GM23338 (cell line): ENCODE results near the gene XYLT1. TPM values are rescaled to one million over a fixed set of nuclear protein-coding genes. Genes with fewer than 3 reads are reported as not detected.

Experiments used
- ATAC-seq: fragments of 200-7000 bp; cut with Tn5 transposase; 3 replicates; pipeline ENCODE4 v1.9.1; 2020
- DNase-seq: peaks from one replicate; pipeline ENCODE4 v3.0.0-alpha.2; 2015; ENCODE audit warnings: low spot score
- H2AFZ ChIP-seq: fragments of 200-600 bp; sonication (generic); 2 replicates; pipeline ENCODE4 v1.8.0; 2016; ENCODE audit warnings: antibody characterized with exemption, mild to moderate bottlenecking, moderate library complexity
- H3F3A ChIP-seq: fragments of 200-600 bp; sonication (generic); replicated peaks from 2 replicates; pipeline ENCODE4 v1.8.0; 2017; ENCODE audit warnings: antibody characterized with exemption, mixed run types, low read depth
- H3K27ac ChIP-seq: fragments of 200-600 bp; sonication (generic); 2 replicates; pipeline ENCODE4 v1.6.1; 2016; ENCODE audit warnings: low read depth
- H3K27me3 ChIP-seq: fragments of 200-600 bp; sonication (generic); 2 replicates; pipeline ENCODE4 v1.8.0; 2016; ENCODE audit warnings: mild to moderate bottlenecking, mixed run types, moderate library complexity; ENCODE audit not compliant: insufficient read depth
- H3K36me3 ChIP-seq: fragments of 200-600 bp; sonication (generic); 2 replicates; pipeline ENCODE4 v1.8.0; 2016; ENCODE audit warnings: mild to moderate bottlenecking; ENCODE audit not compliant: insufficient read depth
- H3K4me1 ChIP-seq: fragments of 200-600 bp; sonication (generic); 2 replicates; pipeline ENCODE4 v1.8.0; 2016; ENCODE audit warnings: mild to moderate bottlenecking, moderate library complexity; ENCODE audit not compliant: insufficient read depth
- H3K4me2 ChIP-seq: fragments of 200-600 bp; sonication (generic); 2 replicates; pipeline ENCODE4 v1.7.1; 2017; ENCODE audit warnings: mixed run types
- H3K4me3 ChIP-seq: fragments of 200-600 bp; sonication (generic); 2 replicates; pipeline ENCODE4 v1.6.1; 2016; ENCODE audit warnings: mixed run types
- H3K79me2 ChIP-seq: fragments of 200-600 bp; sonication (generic); replicated peaks from 2 replicates; pipeline ENCODE4 v1.8.0; 2017; ENCODE audit warnings: mild to moderate bottlenecking; ENCODE audit not compliant: insufficient read depth
- H3K9me2 ChIP-seq: fragments of 200-600 bp; sonication (generic); 2 replicates; pipeline ENCODE4 v1.8.0; 2017; ENCODE audit not compliant: insufficient read depth
- H4K20me1 ChIP-seq: fragments of 200-600 bp; sonication (generic); replicated peaks from 2 replicates; pipeline ENCODE4 v1.8.0; 2017; ENCODE audit warnings: mild to moderate bottlenecking; ENCODE audit not compliant: insufficient read depth
- H3K27ac Mint-ChIP-seq: 2 replicates; pipeline ENCODE4 v1.8.0; 2020; ENCODE audit warnings: inconsistent platforms, mild to moderate bottlenecking, moderate library complexity, mixed read lengths
- H3K27me3 Mint-ChIP-seq: 3 replicates; pipeline ENCODE4 v1.8.0; 2022; ENCODE audit warnings: low read depth, mild to moderate bottlenecking, moderate library complexity, mixed read lengths, inconsistent platforms; ENCODE audit not compliant: insufficient read depth, poor library complexity
- H3K36me3 Mint-ChIP-seq: 3 replicates; pipeline ENCODE4 v1.8.0; 2021; ENCODE audit warnings: low read depth, mild to moderate bottlenecking, inconsistent platforms, moderate library complexity, mixed read lengths
- H3K4me1 Mint-ChIP-seq: 3 replicates; pipeline ENCODE4 v1.8.0; 2020; ENCODE audit warnings: mild to moderate bottlenecking, inconsistent platforms, mixed read lengths
- H3K4me3 Mint-ChIP-seq: 3 replicates; pipeline ENCODE4 v1.8.0; 2021; ENCODE audit warnings: moderate library complexity, mild to moderate bottlenecking, inconsistent platforms, mixed read lengths
- H3K9me3 Mint-ChIP-seq: 3 replicates; pipeline ENCODE4 v1.8.0; 2020; ENCODE audit warnings: moderate library complexity, mild to moderate bottlenecking, inconsistent platforms, mixed read lengths
- CREB1 ChIP-seq: fragments of 250-450 bp; sonication (Bioruptor Pico); IDR thresholded peaks from 2 replicates; pipeline ENCODE4 v1.5.0; 2020; ENCODE audit warnings: low read depth, mild to moderate bottlenecking, moderate library complexity
- EZH2 ChIP-seq: fragments of 200-600 bp; sonication (generic); IDR thresholded peaks from one replicate; pipeline ENCODE4 v1.8.0; 2017; ENCODE audit warnings: antibody characterized with exemption, mild to moderate bottlenecking, low read depth; ENCODE audit not compliant: unreplicated experiment
- EZH2phosphoT487 ChIP-seq: fragments of 200-600 bp; sonication (generic); IDR thresholded peaks from one replicate; pipeline ENCODE4 v1.8.1; 2018; ENCODE audit warnings: antibody characterized with exemption; ENCODE audit not compliant: unreplicated experiment
- JUNB ChIP-seq: IDR thresholded peaks from one replicate; pipeline ENCODE4 v1.6.1; 2016; ENCODE audit warnings: antibody characterized with exemption; ENCODE audit not compliant: unreplicated experiment
- NANOG ChIP-seq: IDR thresholded peaks from 2 replicates; pipeline ENCODE4 v1.6.1; 2016; ENCODE audit warnings: antibody characterized with exemption, borderline replicate concordance
- POLR2AphosphoS5 ChIP-seq: IDR thresholded peaks from 2 replicates; pipeline ENCODE4 v1.6.1; 2016; ENCODE audit warnings: antibody characterized with exemption, low read depth
- STAT1 ChIP-seq: IDR thresholded peaks from one replicate; pipeline ENCODE4 v1.6.1; 2016; ENCODE audit warnings: antibody characterized with exemption; ENCODE audit not compliant: unreplicated experiment
- ZNF114 ChIP-seq: fragments of 250-450 bp; sonication (Bioruptor Pico); IDR thresholded peaks from 2 replicates; pipeline ENCODE4 v1.5.0; 2020; ENCODE audit warnings: mild to moderate bottlenecking, moderate library complexity
- ZNF331 ChIP-seq: fragments of 250-450 bp; sonication (Bioruptor Pico); IDR thresholded peaks from 2 replicates; pipeline ENCODE4 v1.5.0; 2020; ENCODE audit warnings: low read depth, mild to moderate bottlenecking, moderate library complexity
- polyA plus RNA-seq: library from polyadenylated mRNA; unstranded; fragments of >200 nt; fragmentation: Nextera tagmentation; extraction: Ambion mirVana; gene quantifications from 2 replicates; pipeline ENCODE4 v1.2.1, GENCODE V29; 2016
- total RNA-seq: library from RNA; depleted of rRNA; stranded (reverse); fragments of >200 nt; shearing (Covaris generic); gene quantifications from 2 replicates; pipeline ENCODE4 v1.2.3, GENCODE V29; 2014
- TF ChIP-seq, protein P1 (sequence below): IDR thresholded peaks from 2 replicates; pipeline ENCODE4 v1.6.1; 2016; ENCODE audit warnings: antibody characterized with exemption
- TF ChIP-seq, protein P2 (sequence below), 2 experiments: fragments of 200-600 bp in 1 of 2; sonication (generic) in 1 of 2; conservative IDR thresholded peaks; 2 replicates each; pipeline versions ENCODE4 v1.5.1 to v1.6.1; 2016 to 2017; ENCODE audit warnings: antibody characterized with exemption in 2 of 2, low read depth in 2 of 2, mild to moderate bottlenecking in 2 of 2, moderate library complexity in 1 of 2
- TF ChIP-seq, protein P3 (sequence below): IDR thresholded peaks from one replicate; pipeline ENCODE4 v1.6.1; 2018; ENCODE audit warnings: antibody characterized with exemption; ENCODE audit not compliant: unreplicated experiment
- TF ChIP-seq, protein P4 (sequence below): fragments of 250-450 bp; sonication (Bioruptor Pico); IDR thresholded peaks from 2 replicates; pipeline ENCODE4 v1.5.0; 2020; ENCODE audit warnings: mild to moderate bottlenecking, moderate library complexity

XYLT1 gene
- total and polyA plus RNA-seq, 2 experiments from 2014 or later: 3.5 to 24.7 TPM

DNA sequence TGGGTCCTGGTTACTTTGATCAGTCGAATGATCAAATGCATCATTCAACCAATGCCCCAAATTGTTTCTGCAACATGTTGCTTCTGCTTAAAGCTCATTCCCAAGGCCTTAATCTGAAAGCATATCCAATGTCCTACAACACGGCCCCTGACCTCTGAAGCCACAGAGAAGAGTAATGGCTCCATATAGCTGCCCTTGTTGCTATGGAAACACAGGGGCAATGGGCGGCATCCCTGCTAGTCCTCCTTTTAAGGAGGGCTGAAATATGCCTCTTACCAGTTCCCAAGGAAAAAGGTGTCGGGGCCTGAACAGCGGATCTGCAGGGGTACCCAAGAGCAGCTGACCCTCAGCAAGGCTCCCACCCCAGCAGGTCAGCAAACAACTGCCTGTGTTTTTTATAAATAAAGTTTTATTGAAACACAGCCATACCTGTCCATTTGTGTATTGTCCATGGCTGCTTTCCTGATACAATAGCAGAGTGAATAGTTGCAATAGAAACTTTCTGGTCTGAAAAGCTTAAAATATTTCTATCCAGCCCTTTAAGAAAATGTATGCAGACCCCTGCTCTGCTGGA is 210.4 kb downstream of the XYLT1 start (continued):
- TF ChIP-seq, protein P1, sequence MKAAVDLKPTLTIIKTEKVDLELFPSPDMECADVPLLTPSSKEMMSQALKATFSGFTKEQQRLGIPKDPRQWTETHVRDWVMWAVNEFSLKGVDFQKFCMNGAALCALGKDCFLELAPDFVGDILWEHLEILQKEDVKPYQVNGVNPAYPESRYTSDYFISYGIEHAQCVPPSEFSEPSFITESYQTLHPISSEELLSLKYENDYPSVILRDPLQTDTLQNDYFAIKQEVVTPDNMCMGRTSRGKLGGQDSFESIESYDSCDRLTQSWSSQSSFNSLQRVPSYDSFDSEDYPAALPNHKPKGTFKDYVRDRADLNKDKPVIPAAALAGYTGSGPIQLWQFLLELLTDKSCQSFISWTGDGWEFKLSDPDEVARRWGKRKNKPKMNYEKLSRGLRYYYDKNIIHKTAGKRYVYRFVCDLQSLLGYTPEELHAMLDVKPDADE: no peak
- TF ChIP-seq ZNF114 (CRISPR knock-in tag): no peak
- no peak for TF ChIP-seq POLR2AphosphoS5
- TF ChIP-seq, protein P2, sequence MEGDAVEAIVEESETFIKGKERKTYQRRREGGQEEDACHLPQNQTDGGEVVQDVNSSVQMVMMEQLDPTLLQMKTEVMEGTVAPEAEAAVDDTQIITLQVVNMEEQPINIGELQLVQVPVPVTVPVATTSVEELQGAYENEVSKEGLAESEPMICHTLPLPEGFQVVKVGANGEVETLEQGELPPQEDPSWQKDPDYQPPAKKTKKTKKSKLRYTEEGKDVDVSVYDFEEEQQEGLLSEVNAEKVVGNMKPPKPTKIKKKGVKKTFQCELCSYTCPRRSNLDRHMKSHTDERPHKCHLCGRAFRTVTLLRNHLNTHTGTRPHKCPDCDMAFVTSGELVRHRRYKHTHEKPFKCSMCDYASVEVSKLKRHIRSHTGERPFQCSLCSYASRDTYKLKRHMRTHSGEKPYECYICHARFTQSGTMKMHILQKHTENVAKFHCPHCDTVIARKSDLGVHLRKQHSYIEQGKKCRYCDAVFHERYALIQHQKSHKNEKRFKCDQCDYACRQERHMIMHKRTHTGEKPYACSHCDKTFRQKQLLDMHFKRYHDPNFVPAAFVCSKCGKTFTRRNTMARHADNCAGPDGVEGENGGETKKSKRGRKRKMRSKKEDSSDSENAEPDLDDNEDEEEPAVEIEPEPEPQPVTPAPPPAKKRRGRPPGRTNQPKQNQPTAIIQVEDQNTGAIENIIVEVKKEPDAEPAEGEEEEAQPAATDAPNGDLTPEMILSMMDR (conservative IDR thresholded peaks at IDR 0.05; ENCODE audit: low read depth in 2 of 2): no peak
- no peak for TF ChIP-seq JUNB
- no peak for TF ChIP-seq EZH2phosphoT487
- no peak for TF ChIP-seq STAT1
- no peak for TF ChIP-seq CREB1 (CRISPR knock-in tag)
- TF ChIP-seq EZH2: no peak

DNA sequence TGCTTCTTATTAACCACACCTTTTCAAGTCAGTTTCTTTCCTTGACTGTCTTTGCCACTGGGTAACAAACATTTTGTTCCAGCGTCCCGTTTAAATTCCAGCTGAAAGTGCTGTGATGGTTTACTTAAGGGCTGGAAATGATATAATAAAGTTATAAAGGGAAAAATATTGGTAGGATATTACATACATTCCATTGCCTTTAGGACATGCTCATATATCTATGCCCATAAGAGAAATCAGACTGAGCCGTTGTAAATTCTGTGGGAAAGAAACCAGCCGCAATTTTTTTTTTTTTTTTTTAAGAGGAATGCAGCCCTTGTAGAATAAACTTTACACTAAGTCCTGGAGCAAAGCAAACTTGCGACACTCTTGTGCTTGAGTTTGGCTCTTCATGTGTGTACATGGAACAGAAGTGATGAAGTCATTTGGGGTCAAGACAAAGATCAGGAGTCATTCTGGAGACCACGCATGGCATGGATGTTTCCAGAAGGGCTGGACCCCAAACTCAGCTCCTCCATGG is 210.9 kb downstream of the XYLT1 start:
- Histone ChIP-seq H3K36me3 (no peaks in the 10 kb centered on the region), H3K27me3 (no peaks in the 10 kb centered on the region), H3F3A (no peaks in the 10 kb centered on the region), H3K4me3 (no peak overlapping the region), H2AFZ (no peak overlapping the region), H3K79me2 (peaks cover 4% of the 10 kb centered on the region; the same call in 1 of the 2 replicates), H3K4me1 (no peaks in the 10 kb centered on the region), H3K4me2 (no peak overlapping the region), H4K20me1 (no peaks in the 10 kb centered on the region; the same call in 1 of the 2 replicates), H3K27ac (no peak overlapping the region), H3K9me2 (no peaks in the 10 kb centered on the region)
- H3K4me3 Mint-ChIP-seq: no peak overlapping the region
- DNase-seq: no peak
- H3K27ac Mint-ChIP-seq: no peak overlapping the region
- H3K9me3 Mint-ChIP-seq: no peaks in the 10 kb centered on the region
- no peaks in the 10 kb centered on the region for H3K36me3 Mint-ChIP-seq
- no peak for ATAC-seq
- H3K27me3 Mint-ChIP-seq: peaks cover 3% of the 10 kb centered on the region
- H3K4me1 Mint-ChIP-seq: peaks cover 8% of the 10 kb centered on the region; the same call in 2 of the 3 replicates
- TF ChIP-seq, protein P3, sequence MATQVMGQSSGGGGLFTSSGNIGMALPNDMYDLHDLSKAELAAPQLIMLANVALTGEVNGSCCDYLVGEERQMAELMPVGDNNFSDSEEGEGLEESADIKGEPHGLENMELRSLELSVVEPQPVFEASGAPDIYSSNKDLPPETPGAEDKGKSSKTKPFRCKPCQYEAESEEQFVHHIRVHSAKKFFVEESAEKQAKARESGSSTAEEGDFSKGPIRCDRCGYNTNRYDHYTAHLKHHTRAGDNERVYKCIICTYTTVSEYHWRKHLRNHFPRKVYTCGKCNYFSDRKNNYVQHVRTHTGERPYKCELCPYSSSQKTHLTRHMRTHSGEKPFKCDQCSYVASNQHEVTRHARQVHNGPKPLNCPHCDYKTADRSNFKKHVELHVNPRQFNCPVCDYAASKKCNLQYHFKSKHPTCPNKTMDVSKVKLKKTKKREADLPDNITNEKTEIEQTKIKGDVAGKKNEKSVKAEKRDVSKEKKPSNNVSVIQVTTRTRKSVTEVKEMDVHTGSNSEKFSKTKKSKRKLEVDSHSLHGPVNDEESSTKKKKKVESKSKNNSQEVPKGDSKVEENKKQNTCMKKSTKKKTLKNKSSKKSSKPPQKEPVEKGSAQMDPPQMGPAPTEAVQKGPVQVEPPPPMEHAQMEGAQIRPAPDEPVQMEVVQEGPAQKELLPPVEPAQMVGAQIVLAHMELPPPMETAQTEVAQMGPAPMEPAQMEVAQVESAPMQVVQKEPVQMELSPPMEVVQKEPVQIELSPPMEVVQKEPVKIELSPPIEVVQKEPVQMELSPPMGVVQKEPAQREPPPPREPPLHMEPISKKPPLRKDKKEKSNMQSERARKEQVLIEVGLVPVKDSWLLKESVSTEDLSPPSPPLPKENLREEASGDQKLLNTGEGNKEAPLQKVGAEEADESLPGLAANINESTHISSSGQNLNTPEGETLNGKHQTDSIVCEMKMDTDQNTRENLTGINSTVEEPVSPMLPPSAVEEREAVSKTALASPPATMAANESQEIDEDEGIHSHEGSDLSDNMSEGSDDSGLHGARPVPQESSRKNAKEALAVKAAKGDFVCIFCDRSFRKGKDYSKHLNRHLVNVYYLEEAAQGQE: no peak
- TF ChIP-seq POLR2AphosphoS5 (no peak), STAT1 (no peak), NANOG (no peak), ZNF331 (CRISPR knock-in tag) (no peak)
- TF ChIP-seq, protein P4, sequence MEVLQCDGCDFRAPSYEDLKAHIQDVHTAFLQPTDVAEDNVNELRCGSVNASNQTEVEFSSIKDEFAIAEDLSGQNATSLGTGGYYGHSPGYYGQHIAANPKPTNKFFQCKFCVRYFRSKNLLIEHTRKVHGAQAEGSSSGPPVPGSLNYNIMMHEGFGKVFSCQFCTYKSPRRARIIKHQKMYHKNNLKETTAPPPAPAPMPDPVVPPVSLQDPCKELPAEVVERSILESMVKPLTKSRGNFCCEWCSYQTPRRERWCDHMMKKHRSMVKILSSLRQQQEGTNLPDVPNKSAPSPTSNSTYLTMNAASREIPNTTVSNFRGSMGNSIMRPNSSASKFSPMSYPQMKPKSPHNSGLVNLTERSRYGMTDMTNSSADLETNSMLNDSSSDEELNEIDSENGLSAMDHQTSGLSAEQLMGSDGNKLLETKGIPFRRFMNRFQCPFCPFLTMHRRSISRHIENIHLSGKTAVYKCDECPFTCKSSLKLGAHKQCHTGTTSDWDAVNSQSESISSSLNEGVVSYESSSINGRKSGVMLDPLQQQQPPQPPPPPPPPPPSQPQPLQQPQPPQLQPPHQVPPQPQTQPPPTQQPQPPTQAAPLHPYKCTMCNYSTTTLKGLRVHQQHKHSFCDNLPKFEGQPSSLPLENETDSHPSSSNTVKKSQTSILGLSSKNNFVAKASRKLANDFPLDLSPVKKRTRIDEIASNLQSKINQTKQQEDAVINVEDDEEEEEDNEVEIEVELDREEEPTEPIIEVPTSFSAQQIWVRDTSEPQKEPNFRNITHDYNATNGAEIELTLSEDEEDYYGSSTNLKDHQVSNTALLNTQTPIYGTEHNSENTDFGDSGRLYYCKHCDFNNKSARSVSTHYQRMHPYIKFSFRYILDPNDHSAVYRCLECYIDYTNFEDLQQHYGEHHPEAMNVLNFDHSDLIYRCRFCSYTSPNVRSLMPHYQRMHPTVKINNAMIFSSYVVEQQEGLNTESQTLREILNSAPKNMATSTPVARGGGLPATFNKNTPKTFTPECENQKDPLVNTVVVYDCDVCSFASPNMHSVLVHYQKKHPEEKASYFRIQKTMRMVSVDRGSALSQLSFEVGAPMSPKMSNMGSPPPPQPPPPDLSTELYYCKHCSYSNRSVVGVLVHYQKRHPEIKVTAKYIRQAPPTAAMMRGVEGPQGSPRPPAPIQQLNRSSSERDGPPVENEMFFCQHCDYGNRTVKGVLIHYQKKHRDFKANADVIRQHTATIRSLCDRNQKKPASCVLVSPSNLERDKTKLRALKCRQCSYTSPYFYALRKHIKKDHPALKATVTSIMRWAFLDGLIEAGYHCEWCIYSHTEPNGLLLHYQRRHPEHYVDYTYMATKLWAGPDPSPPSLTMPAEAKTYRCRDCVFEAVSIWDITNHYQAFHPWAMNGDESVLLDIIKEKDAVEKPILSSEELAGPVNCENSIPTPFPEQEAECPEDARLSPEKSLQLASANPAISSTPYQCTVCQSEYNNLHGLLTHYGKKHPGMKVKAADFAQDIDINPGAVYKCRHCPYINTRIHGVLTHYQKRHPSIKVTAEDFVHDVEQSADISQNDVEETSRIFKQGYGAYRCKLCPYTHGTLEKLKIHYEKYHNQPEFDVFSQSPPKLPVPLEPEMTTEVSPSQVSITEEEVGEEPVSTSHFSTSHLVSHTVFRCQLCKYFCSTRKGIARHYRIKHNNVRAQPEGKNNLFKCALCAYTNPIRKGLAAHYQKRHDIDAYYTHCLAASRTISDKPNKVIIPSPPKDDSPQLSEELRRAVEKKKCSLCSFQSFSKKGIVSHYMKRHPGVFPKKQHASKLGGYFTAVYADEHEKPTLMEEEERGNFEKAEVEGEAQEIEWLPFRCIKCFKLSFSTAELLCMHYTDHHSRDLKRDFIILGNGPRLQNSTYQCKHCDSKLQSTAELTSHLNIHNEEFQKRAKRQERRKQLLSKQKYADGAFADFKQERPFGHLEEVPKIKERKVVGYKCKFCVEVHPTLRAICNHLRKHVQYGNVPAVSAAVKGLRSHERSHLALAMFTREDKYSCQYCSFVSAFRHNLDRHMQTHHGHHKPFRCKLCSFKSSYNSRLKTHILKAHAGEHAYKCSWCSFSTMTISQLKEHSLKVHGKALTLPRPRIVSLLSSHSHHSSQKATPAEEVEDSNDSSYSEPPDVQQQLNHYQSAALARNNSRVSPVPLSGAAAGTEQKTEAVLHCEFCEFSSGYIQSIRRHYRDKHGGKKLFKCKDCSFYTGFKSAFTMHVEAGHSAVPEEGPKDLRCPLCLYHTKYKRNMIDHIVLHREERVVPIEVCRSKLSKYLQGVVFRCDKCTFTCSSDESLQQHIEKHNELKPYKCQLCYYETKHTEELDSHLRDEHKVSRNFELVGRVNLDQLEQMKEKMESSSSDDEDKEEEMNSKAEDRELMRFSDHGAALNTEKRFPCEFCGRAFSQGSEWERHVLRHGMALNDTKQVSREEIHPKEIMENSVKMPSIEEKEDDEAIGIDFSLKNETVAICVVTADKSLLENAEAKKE: no peak
